AG10803 (cell line): Measurements from ENCODE around the gene S100A8.

Experiments used
- DNase-seq: peaks from one replicate; pipeline ENCODE4 v3.0.0; 2010; ENCODE audit warnings: low read depth
- H3K4me3 ChIP-seq: 2 replicates; pipeline ENCODE4 v1.5.1; 2011; ENCODE audit warnings: mild to moderate bottlenecking, low read length, control low read depth
- TF ChIP-seq, protein P1 (sequence below): conservative IDR thresholded peaks from 2 replicates; pipeline ENCODE4 v1.5.1; 2011; ENCODE audit warnings: mild to moderate bottlenecking, low read length, control low read depth, inconsistent platforms

S100A8 gene

DNA sequence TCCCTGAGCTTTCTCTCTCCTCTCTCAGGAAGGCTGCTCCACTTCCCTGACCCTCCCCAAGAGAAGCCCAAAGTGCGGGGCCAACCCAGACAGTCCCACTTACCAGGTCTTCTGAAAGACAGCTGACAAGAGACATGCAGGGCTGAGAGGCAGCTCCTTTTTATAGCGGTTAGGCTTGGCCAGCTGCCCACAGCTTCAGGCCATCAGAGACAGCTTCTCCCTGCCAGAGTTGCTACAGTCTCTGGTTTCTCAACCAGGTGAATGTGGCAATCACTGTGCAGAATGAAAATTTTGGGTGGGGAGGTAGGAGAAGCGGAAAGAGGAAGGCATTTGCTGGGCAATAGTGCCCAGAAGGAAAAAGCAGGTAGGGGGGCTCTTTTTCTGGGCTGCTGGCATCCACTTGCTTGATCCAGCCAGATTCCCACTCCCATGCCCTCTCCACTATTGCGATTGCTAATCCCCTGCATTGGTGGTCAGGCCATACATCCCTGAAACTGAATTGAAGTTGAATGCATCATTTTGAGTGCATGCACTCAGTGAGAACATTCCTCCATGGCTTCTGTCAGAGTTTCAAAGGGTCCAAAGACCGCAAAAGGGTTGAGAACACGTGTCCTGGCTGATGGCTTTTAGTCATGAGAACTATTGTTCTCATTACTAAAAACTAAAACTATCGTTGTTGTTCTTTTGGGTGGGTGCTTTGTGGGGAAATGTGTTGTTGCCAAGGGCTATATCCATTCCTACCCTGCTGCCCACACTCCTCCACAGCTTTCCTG lies at the start of gene S100A8:
Gene S100A8 (minus strand): TSS at position 136 of the 773 bp plus-strand sequence. CDS start 538 bp downstream, outside the sequence.
- no peak for DNase-seq
- TF ChIP-seq, protein P1, sequence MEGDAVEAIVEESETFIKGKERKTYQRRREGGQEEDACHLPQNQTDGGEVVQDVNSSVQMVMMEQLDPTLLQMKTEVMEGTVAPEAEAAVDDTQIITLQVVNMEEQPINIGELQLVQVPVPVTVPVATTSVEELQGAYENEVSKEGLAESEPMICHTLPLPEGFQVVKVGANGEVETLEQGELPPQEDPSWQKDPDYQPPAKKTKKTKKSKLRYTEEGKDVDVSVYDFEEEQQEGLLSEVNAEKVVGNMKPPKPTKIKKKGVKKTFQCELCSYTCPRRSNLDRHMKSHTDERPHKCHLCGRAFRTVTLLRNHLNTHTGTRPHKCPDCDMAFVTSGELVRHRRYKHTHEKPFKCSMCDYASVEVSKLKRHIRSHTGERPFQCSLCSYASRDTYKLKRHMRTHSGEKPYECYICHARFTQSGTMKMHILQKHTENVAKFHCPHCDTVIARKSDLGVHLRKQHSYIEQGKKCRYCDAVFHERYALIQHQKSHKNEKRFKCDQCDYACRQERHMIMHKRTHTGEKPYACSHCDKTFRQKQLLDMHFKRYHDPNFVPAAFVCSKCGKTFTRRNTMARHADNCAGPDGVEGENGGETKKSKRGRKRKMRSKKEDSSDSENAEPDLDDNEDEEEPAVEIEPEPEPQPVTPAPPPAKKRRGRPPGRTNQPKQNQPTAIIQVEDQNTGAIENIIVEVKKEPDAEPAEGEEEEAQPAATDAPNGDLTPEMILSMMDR = no peak
- no peak within 1 kb of the TSS for H3K4me3 ChIP-seq

DNA sequence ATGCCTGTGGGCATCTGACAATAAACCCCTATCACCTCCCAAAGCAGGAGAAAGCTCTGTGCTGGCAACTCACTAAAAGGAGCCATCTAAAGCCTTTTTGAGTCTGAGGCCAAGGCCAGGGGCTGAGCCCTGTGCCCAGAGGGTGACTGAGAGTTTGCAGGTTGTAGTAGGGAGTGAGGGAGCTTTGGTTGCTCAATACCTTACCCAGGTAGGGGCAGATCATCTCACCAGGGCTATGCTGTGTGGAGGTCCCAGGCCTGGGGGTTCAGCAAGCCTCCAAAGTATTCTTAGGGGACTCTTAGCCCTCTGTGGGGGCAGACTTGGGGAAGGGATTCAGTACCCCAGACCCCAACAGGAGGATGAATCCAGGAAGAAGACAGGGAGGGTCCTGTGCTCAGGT lies 48.4 kb upstream of the S100A8 start:
- no peak for DNase-seq
- H3K4me3 ChIP-seq = no peak overlapping the region
- TF ChIP-seq, protein P1 = no peak

DNA sequence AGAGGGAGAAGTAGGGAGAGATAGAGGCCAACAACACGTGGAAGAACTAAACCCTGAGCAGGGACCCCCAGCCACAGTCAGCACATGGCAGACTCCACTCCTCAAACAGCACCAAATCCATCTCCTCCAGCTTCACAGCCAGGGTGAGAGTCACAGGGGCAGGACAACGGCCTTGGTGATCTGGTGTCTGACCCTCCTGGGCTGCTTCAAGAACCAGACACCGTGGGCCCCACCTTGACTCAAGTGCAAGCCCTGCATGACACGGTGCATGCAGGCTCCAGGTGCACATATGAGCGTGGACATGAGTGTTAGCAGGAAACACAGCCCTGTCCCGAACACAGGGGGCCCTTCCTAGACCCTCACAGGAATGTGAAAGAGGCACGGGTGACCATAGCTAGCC lies 47.7 kb upstream of the S100A8 start:
- H3K4me3 ChIP-seq = no peak overlapping the region
- no peak for DNase-seq
- TF ChIP-seq, protein P1 = no peak

DNA sequence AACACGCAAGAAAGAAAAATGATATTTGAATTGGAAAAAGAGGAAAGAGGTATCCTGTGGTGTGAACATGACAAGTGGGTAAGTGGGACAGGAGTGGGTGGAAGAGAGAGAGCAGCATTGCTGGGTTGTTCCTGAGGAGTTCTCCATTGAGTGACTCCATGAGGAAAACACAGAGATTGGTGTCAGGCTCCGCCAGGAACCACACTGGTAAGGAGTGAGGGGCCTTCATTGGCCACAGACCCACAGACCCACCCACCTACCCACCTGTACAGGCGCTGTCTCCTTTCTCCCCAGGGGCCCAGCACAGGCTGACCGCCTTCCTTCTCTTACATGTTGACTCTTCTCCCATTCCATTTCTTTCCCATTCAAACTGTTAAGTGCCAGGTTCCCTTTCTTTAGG lies 46.4 kb upstream of the S100A8 start:
- H3K4me3 ChIP-seq = no peak overlapping the region
- TF ChIP-seq, protein P1 = no peak
- no peak for DNase-seq

DNA sequence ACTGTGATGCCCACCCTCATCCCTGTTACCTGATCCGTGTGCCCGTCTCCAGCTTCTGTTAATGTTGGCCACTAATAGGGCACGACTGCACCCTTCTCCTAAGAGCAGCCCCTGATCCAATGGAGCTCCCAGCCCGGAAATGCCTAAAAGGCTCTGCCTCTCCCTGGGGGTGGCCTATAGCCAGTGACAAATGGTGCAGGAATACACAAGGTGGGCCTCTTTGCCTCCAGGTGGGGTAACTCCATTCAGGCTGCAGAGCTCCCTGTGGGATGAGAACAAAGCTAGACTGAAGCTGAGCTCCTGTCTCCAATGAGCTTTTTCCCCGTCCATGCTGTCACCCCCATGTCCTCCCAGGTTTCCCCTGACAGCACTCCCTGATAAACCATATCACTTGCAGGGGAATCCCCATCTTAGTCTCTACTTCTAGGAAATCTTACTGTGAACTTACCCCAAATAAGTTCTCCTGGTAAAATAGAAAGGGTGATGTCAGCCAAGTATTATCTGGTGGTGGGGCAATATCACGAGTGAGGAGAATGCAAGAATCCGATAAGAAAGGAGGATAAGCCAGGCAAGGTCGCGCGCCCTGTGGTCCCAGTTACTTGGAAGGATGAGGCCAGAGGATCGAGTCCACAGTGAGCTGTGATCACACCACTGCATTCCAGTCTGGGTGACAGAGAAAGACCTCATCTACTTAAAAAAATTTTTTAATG lies 44.0 kb upstream of the S100A8 start:
- TF ChIP-seq, protein P1 = no peak

DNA sequence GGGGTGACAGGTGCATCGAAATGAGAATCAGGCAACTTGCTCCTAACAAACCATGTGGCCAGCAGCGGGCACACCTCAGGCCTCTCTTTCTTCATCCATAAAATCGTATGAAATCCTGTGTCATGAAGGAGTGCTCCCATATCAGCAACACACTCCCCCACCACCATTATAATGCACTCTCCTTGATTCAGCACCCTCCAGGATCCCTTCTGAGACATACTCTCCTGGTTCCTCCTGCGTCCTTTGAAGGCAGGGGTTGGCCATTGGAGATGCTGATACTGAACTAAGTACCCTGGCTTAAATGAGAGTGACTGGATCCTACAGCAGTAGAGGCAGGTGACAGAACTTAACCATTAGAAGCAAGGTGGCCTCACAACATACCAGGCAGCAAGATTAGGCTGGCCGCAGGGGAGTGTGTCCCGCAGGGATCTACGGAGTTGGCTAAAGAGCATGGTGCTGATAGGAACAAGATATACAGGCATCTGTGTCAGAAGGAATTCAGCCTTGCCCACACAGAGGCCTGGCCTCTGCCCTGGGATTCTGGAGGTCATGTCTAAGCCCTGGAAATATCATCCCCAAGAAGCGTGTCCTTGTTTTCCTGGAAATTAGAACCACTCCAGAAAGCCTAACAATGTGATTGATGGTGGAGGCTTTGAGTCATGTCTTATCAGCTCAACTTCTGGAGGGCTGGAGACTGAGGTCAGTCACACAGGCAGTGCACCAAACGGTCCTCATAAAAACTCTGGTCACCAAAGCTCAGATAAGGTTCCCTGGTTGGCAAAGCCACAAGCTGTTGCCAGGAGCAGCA lies 42.2 kb upstream of the S100A8 start:
- DNase-seq = no peak
- TF ChIP-seq, protein P1 = no peak
- H3K4me3 ChIP-seq = no peak overlapping the region

More for the DNA sequence above, 44.0 kb upstream of the S100A8 start:
- H3K4me3 ChIP-seq = no peak overlapping the region
- DNase-seq = no peak
